HG02588 (cell line): Measurements from ENCODE around the gene HS3ST1.
A peak's percentile ranks its signal among the peaks of the same experiment; 100 is the strongest.

Experiments
- ATAC-seq: cut with Tn5 transposase; IDR thresholded peaks from one replicate; pipeline ENCODE4 v1.9.1; 2021; ENCODE audit warnings: mild to moderate bottlenecking, moderate library complexity; ENCODE audit not compliant: unreplicated experiment

The HS3ST1 gene

DNA sequence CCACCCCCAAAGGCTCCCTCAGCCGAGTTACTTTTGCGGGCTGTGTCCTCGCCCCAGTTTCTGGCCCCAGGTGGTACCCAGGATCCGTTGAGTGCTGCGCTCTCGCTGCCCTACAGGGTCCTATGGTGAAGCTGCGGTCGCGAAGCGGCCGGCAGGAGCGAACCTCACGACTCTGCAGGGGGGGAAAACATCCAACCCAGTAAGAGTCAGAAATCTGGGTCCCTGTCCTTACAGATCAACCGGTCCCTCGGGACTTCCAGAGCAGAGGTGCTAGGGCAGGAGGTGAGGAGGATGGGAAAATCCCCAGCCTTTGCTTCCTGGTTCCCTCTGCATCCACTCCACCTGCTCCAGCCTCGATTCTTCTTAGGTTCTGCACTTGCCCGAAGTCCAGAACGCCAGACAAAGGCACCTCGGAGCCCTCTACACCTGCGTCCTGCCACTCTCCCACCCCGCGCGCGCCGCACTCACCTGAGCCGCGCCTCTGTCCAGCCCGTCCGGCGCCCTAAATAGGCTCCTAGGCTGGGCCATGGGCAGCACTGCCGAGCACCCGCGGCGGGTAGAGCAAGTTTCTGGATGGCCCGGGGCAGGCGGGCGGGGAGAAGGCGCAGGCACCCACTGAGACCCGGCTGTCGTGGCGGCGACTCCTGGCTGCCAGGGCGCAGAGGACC is at the start of gene HS3ST1:
HS3ST1 (minus strand) TSS at position 664 of the 668 bp plus-strand sequence. CDS start 28,889 bp downstream, outside the sequence.
- peak; percentile 27 for ATAC-seq

DNA sequence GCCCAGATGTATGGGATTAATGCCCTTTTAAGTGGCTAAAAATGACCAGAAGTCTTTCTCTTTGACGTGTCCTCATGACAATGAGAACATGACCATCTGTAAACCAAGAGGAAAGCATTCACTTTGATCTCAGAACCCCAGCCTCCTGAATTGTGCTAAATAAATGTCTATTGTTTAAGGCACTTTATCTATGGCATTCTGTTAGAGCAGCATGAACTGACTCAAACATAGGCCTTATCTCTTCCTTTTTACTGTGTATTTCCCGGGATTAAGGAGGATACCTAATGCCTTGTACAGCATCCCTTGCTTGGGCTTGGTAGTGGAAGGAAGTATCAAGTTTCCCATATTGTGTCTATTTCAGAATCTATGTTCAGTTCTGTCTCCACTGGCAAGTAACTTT is 47.2 kb upstream of the HS3ST1 start:
- no peak for ATAC-seq

DNA sequence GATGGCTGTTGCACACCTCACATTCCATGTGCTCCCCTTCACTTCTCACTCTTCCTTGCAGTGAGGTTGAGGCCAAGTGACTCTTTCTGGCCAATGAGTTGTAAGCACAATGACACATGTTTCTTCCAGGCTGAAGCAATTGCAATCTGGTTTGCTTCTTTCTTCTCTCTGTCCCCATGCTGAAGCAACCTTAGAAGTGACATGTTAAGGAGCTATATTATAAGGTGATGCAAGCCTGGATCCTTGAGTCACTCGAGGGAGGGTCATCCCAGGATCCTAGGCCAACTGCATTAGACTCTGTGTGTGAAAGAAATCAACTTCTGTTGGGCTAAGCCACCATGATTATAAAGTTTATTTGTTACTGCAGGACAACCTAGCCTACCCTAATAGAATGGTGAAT is 45.5 kb upstream of the HS3ST1 start:
- no peak for ATAC-seq

DNA sequence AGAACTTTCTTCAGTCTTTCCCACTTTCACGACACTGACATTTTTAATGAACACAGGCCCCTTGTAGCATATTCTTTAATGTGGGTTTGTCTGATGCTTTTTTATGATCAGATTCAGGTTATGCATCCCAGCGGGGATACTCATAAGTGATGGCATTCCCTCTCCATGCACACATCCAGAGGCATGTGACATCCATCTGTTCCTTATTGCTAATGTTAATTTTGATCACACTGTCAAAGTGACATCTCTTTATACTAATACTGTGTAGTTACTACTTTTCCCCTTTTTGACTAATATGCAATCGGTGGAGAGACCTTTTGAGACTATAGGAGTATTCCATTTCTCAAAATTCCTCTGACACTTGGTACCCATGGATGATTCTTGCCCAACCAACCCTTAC is 43.8 kb upstream of the HS3ST1 start:
- no peak for ATAC-seq

DNA sequence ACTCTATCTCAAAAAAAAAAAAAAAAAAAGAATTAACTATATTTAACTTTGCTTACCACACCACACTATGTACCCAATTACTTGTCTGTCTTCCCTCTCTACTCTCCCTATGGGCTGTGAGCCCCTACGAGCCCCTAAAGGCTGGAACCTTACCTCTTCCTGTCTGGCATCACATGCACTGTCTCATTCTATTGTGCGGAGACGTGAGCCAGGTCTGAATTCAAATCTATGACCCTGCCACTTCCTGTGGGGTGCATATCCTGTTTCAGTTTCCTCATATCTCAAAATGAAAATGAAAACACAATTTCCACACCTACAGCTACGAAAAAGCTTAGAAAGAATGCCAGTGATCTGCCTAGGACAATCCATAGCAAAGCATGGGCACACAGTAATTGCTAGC is 42.9 kb upstream of the HS3ST1 start:
- peak; percentile 78 for ATAC-seq

DNA sequence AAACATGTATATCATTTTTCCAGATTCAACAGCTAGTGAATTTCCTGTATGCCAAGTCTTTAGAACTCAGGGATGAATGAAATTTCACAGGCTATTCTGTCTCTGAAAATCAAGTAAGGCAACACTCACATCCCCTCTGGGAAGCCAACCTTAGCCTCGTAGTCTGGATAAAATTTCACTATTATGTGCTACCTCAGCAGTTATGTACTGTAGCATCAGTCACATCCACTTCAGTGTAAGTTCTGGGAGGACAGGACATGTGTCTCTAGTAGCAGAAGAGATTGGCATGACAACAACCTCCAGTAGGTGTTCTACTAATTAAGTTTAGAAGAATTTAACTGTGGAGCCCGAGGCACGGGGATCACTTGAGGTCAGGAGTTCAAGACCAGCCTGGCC is 42.4 kb upstream of the HS3ST1 start:
- ATAC-seq, result no peak

DNA sequence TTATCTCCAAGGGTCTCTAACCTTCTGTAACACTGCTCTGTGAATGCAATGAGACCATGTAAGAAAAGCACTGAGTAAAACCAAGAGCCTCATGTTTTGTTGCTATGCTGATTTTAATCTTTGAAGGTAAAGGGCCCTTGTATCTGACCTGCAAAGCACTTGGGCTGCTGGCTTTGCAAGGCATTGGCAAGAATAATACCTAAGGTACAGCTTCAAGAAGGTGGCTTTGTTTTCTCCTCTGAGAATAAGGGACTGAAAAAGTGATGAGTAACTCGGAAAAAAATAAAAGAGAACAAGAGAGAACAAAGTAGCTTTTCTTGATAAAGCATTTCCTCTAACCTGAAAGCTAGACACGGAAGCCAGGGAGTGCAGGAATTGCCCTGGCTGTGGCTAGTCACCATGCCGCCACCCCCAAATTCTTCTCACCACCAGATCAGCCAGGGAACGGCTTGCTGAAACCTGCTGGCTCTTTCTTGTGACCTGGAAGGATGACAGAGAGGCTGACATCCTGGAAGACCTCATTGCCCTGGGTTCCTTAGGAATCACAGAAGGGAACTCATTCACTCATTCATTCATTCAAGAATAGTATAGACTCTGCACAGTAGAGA is 41.8 kb upstream of the HS3ST1 start:
- peak; percentile 55 for ATAC-seq

DNA sequence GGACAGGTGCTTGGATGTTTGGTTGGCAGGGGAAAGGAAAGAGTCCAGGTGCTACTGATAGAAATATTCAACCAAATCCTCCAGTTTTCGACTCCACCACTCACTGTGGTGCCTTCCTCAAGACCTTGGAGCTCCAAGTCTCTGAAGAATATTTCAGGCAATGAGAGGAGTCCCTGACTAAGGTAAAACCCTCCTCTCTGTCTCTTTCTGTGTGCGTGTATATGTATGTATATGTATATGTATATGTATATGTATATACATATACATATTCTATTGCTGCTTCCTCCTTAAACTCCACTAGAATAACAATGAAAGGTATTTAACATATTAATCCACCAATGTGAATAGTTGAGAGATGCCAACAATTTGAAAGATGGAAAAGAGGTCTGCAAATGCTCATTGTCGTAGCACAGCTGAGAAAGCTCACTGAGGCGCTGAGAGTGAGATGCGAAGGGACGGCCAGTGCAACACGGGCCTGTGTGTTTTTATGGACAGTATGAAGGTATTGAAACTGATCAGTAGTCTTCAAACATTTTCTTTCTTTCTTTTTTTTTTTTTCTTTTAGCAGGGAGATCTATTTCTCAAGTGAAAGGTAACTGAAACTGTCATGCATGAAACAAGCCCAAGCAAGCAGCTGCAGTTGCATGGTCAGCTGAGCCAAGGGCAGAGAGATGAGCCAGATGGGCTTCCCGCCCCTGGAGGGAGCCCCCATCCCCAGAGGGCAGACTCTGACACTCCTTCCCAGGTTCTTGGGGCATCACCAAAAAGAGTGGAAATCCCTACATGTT is 41.1 kb upstream of the HS3ST1 start:
- ATAC-seq, result peak; percentile 76

DNA sequence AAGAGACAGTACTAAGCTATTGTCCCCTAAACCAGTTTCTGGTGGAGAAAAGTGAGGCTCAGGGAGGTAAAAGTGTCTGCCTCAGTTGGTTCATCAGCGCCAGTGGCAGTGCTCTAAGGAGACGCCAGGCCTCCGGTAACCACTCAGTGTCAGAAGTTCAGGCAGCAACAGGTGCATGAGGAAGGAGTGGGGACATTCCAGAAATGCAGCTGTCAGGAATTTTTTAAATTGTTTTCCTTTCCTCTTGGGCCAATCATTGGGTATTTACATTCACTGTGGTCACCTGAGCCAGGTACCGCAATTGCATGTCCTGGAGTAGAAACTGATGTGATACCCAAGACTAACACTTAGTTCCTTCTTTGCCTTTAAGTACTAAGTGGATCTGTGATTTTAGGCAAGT is 40.2 kb upstream of the HS3ST1 start:
- ATAC-seq, result no peak

DNA sequence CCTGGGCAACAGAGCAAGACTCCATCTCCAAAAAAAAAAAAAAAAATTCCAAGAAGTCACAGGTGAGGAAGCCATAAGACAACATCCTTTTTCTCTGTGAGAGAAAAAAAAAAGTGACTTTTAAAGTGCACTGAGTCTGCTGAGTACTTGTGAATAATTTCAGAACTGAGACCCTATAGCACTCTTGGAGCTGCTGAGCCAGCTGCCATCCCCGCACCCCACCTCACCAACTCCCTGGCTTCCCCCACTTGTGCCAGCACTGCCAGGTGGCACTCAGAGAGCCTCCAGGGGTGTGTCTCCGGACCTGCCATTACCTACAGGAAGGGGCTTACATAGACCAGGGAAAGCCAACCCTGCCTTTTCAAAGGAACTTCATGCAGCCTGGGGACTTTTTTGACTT is 39.2 kb upstream of the HS3ST1 start:
- no peak for ATAC-seq

DNA sequence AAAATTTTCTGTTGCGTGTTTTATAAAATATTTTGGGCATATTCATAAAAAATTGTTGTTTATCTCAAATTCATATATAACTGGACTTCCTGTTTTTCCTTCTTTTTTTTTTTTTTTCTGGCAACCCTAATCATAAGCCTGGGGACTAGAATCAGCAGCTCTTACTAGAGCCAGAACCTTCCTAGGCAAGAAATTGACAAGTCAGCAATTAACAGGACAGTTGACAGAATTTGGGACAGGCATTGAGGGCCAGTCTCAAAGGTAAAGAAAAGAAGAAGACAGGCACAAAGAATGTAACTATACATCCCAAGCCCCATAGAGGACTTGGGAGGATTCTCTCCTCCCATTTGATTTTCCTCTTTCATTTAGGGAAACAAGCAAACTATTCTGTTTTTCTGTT is 35.0 kb upstream of the HS3ST1 start:
- ATAC-seq, result no peak

DNA sequence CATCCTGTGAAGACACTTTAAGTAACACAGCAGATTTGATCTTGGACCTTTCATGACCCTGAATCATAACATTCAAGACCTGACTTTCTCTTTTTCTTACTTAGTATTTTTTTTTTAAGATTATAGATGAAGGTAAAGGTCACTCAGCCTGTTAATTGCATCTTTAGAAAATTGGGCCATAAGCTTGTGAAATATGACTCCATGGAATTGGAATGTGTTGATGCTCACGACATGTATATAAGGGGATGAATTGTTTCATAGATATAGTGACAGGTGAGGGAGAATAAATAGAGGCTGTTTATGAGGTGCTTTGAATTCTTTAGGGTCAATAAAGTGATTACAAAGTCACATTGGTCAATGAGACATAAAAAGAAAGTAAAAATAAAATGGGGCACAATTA is 27.7 kb upstream of the HS3ST1 start:
- ATAC-seq, result no peak

DNA sequence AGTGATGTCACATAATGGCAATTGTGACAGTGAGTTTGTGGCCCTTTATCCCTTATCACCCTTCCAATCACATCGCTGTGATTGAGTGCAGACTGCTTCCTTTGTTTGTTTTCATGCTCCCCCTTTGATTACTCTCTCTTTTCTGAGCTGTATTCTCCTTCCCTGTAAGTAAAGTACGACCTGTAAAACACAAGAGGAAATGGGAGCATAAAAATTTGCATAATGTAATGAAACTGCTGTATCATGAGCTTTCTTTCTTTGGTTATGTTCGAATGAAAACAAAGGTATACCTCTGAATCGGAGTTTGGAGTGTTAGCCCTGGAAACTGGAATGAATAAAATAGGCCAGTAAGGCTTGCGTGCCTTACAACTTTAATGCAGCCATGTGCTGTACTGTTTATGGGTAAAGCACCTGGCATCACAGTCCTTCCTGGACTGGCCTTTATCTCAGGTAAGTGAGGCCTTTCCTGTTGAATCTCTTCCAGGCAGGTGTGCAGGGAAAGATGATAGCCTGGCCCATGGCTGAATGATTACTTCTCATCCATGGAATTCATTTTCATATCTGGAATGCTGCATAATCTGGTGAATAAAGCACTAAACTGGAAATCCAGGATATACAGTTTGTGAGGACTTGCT is 26.6 kb upstream of the HS3ST1 start:
- ATAC-seq, result no peak

DNA sequence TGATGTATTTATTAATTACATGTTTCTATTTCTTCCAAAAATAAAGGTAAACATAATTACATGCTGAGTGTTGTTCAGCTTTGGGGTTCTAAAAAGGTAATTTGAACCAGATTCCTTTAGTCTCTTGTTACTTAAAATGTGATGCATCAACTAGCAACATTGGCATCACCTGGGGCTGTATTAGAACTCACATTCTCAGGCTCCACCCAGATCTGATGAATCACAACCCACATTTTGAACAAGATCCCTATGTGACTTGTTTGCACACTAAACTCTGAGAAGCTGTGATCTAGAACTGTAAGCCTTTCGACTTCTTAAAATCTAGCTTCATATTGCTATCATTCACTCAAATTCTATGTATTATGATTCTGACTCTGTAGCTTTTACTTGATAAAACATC is 23.0 kb upstream of the HS3ST1 start:
- no peak for ATAC-seq

DNA sequence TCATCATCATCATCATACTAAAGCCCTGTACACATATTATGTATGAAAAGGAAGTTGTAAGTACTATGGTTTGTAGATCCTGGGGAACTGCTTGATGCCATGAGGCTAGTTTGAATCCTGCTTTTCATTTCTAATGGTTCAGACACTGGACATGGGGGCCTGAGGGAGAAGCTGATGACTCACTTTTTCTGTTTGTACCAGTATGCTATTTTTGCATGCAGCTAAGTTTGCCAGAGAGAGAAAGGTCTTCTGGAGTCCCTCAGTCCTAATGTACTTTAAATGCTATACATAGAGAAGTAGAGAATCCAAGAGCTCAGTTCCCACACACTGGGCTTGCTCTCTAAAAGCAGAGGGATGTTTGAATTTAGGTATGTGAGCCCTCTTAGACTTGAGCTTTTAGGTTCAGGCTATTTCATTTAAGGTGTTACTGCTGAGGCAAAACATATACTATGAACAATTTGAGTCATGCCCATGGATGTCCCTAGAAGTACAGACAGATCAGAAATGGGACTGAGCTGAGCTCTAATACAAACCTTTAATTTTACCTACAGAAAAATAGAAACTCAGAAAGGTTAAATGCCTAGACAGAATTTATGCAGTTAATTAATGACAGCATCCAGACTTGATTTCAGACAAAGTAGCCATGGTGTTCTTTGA is 17.6 kb upstream of the HS3ST1 start:
- ATAC-seq, result no peak

DNA sequence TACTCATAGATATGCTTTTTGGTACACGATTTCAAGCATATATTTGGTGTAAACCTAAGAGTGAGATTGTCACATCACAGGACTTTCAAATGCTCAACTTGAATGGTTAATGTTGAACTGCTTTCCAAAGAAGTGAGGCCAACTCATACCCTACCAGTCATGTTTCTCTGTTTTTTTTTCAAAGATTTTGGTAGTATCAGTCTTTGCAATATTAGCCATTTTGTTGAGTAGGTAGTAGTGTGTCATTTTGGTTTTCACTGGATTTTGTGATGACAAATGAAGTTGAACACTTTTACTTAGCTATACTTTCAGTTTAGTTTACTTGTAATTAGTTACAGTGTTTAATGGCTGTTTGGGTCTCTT is 12.5 kb upstream of the HS3ST1 start:
- ATAC-seq, result no peak

DNA sequence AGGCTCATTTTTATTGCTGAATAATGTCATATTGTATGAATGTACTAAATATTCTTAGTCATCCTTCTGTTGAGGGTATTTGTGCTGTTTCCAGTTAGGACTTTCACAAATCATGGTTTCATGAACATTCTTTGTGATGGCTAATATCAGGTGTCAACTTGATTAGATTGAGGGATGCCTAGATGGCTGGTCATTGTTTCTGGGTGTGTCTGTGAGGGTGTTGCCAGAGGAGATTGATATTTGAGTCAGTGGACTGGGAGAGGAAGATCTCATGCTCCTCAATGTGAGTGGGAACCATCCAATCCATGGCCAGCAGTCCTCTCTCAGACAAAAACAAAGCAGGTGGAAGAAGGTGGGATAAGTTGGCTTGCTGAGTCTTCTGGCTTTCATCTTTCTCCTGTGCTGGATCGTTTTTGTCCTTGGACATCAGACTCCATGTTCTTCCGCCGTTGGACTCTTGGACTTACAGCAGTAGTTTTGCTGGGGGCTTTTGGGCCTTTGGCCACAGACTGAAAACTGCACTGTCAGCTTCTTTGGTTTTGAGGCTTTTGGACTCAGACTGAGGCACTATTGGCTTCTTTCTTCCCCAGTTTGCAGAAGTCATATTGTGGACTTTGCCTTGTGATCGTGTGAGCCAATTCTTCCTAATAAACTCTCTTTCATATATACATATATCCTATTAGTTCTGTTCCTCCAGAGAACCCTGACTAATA is 11.9 kb upstream of the HS3ST1 start:
- no peak for ATAC-seq

DNA sequence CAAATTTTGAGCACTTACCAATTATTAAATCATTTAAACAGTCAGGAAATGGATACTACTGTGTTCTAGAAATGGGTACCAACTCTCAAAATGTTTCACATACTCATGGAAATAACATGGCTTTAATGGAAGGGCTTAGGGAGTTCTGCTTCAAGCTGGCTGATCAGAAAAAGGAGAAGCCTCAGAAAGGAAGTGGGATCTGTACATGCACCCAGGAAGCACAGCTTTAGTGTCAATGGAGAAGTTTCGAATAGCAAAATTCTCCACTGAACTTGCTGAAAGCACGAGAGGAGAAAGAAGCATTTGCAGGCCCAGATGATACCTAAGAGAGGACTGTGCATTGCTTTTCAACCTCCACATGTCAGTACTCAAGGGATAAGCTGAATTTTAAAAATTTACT is 11.1 kb upstream of the HS3ST1 start:
- no peak for ATAC-seq

DNA sequence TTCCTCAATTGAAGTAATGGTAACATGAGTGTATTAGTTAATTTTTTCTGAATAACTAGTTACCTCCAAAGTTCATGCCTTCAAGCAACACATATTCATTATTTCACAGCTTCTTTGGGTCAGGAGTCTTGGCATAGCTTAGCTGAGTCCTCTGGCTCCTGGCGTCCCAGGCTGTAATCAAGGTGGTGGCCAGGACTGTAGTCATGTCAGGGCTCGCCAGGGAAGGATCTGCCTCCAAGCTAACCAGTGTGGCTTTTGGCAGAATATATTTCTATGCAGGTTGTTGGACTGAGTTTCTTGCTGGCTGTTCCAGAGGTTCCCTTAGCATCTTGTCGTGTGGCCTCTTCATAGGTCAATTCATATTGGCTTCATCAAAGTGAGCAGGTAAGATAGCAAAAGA is 10.0 kb upstream of the HS3ST1 start:
- no peak for ATAC-seq

DNA sequence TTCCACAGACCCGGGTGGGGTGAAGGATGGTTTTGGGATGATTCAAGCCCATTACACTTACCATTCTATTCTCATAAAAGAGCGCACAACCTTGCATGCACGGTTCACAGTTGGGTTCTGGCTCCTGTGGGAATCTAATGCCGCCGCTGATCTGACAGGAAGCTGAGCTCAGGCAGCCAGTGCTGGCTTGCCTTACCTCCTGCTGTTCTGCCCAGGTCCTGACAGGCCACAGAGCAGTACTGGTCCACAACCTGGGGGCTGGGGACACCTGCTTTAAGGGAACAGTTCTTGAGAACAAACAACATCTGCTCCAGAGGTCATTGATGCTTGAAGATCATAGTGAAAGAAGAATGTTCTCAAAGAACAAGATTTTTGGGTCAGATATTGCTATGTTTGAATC is 8.0 kb upstream of the HS3ST1 start:
- no peak for ATAC-seq

DNA sequence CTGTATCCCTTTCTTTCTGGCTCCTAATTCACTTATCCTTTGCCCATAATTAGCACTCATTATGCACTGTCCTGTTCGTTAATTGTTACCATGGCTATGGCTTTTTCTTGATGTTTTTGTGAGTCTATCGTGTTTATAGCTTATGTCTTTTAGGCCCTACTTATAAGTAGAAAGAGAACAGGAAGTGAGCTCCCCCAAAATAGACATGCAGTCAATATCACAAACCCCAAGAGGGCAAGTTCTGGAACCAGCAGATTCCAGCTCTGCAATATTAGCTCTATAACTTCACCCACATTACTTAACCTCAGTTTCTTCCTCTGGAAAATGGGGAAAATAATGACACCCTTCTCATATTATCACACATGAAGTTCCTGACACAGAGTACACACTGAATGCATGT is 7.4 kb upstream of the HS3ST1 start:
- ATAC-seq, result no peak
